HG02981 (cell line): ENCODE measurements around the gene B3GALT6.
"Not testable (repeated sequence)": the region's sequence is repeated elsewhere in the genome, so short reads cannot be mapped to it uniquely, and the experiment has no call there.

Experiments
- ATAC-seq: cut with Tn5 transposase; IDR thresholded peaks from one replicate; pipeline ENCODE4 v1.9.1; 2021; ENCODE audit warnings: mild to moderate bottlenecking, moderate library complexity; ENCODE audit not compliant: unreplicated experiment

Gene B3GALT6

GRCh38 chr1:1232208-1232795 is at the start of gene B3GALT6:
B3GALT6 (plus strand) TSS chr1:1232237; CDS start chr1:1232279, 42 bp downstream.
- ATAC-seq = no peak

- ATAC-seq = no peak
Measured at GRCh38 chr1:1182491-1183220, 49.4 kb upstream of the B3GALT6 start.

GRCh38 chr1:1183221-1183747 is 48.8 kb upstream of the B3GALT6 start:
- ATAC-seq = no peak

- ATAC-seq = no peak
Measured at GRCh38 chr1:1183833-1184775, 47.9 kb upstream of the B3GALT6 start.

GRCh38 chr1:1185101-1185765 is 46.8 kb upstream of the B3GALT6 start:
- no peak for ATAC-seq

GRCh38 chr1:1187938-1188337 is 44.1 kb upstream of the B3GALT6 start:
- ATAC-seq = no peak

- no peak for ATAC-seq
Measured at GRCh38 chr1:1189111-1189510, 42.9 kb upstream of the B3GALT6 start.

GRCh38 chr1:1191734-1192133 is 40.3 kb upstream of the B3GALT6 start:
- no peak for ATAC-seq

GRCh38 chr1:1194723-1195122 is 37.3 kb upstream of the B3GALT6 start:
- no peak for ATAC-seq

GRCh38 chr1:1195726-1196125 is 36.3 kb upstream of the B3GALT6 start:
- not testable (repeated sequence) for ATAC-seq

- ATAC-seq = no peak
Measured at GRCh38 chr1:1196431-1197187, 35.4 kb upstream of the B3GALT6 start.

GRCh38 chr1:1197188-1197500 is 34.9 kb upstream of the B3GALT6 start:
- ATAC-seq = no peak

GRCh38 chr1:1197551-1198422 is 34.2 kb upstream of the B3GALT6 start:
- no peak for ATAC-seq

GRCh38 chr1:1198423-1199140 is 33.5 kb upstream of the B3GALT6 start:
- no peak for ATAC-seq

GRCh38 chr1:1199141-1199960 is 32.7 kb upstream of the B3GALT6 start:
- no peak for ATAC-seq

GRCh38 chr1:1199961-1200875 is 31.8 kb upstream of the B3GALT6 start:
- no peak for ATAC-seq
